ENCODE data around the gene RNU1-3. TPM values are rescaled to one million over a fixed set of nuclear protein-coding genes. Genes with fewer than 3 reads are reported as not detected.
"Not testable (repeated sequence)": the region's sequence is repeated elsewhere in the genome, so short reads cannot be mapped to it uniquely, and the experiment has no call there.

RNU1-3 gene
- total RNA-seq, 2 experiments from 2014 or later, result 1,570 to 1,691 TPM

DNA sequence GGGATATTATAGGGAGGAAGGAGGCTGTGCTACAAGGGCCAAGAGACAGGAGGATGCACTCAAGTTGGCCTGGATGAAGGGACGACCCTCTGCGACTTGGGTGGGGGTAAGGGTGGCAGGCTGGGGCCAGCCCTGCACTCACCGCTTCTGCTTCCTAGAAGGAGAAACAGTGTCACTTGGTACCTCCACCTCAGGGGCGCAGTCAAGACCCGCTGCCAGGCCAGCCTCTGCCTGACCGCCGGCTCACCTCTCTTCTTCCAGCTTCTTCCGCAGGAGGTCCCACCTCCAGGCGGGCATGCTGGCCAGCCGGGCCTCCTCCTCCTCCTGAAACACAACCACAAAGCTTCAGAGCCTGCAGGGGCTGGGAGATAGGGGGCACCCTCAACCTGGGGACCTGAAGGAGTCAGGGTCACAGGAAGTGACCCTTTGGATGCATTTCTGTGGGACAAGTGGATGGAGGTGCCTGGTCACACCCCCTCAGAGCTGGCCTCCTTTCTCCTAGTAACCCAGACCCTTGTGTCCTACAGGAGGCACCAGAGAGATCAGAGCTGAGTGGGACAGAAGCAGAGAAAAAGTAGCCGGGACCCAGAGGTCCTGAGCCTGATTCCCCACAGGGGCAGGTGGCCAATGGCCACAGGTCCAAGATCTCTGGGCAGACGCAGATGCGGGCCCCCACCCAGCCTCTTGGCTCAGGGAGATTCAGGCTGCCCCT lies 24.4 kb upstream of the RNU1-3 start:
- DNase-seq; H3K27me3 Mint-ChIP-seq; POLR2A ChIA-PET; H3K36me3 Mint-ChIP-seq (ENCODE audit: low read depth); H3K4me1 Mint-ChIP-seq; H3K4me3 Mint-ChIP-seq; H3K9me3 Mint-ChIP-seq; H3K27ac Mint-ChIP-seq: not testable (repeated sequence)
- CTCF ChIA-PET, result interaction anchor here (0.7 kb wide), 1 partner anchor 70 kb away, joined by 3 read pairs; no protein-coding TSS in a partner anchor

DNA sequence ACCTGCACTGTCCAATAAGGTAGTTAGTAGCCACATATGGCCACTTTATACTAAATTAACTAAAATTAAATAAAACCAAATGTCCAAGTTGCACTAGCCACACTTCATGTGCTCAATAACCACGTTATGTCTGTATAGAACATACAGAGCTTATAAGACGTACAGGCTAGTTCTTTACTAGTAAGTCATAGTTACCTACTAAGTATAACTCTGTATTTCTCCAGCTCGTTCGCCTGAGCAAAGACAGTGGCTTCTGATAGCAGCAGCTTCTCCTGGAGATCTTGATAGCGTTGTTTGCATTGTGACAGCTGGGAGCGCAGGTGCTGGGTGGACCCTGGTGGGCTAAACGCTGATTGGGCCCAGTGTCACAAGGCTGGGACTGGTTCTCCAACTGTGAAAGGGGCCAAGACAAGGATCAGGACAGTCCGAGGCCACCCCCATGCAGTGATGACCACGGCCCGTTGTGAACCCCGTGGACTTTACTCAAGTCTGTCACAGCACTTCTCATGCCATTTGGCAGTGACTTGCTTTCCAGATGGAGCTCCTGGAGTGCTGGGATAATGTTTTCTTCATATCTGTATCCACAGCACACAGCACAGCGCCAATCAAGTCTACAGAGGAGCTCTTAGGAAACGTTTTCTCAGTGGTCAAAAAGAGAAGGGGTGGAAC lies 20.5 kb upstream of the RNU1-3 start:
- CTCF ChIA-PET, result interaction anchor here (1.0 to 2.9 kb wide), 4 partner anchors 13 to 66 kb away, joined by 3 to 12 read pairs (median 5); no protein-coding TSS in a partner anchor
- H3K4me1 Mint-ChIP-seq; H3K27ac Mint-ChIP-seq; H3K4me3 Mint-ChIP-seq; H3K36me3 Mint-ChIP-seq (ENCODE audit: low read depth); POLR2A ChIA-PET; DNase-seq; H3K9me3 Mint-ChIP-seq: not testable (repeated sequence)
- H3K27me3 Mint-ChIP-seq, result peaks cover 19% of the 10 kb centered on the region

DNA sequence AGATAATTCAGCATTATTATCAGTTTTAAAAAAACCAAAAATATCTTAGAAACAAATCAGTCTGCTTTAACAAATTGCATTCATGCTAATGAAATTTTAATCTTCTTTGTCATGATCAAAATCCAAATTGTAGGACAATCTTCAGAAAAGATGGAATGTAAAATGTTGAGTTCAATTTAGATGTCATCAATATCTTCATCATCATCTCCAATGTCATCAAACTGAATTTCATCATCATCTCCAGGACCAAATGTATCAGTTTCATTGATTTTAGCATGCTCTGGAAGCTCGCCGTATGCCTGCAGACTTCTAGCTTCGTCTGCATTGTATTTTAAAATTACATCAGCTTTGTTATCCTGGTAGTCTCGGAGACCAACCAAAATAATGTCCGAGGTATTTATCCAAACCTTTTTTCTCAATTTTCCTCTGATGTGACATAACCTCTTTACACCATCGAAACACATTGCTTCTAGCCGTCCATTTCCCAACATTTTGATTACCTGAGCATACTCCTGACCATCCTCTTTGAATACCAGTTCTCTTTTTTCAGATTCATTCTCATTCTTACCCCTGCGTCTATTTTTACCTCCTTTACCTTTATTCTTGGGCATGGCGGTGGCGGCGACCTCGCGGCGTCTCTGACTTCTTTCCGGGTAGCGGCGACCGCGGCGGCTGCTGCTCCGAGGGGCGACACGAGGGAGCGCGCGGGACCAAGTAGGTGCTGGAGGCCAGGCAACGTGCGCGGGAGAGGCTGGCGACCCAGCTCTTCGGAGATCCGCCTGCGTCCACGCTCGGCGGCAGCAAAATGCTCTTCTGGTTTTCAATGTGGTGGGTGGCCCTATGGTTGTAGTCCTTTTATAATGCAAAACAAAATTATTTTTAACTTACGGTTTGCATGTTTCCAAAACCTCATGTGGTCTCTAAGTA lies 19.0 kb upstream of the RNU1-3 start:
- POLR2A ChIA-PET; DNase-seq; H3K9me3 Mint-ChIP-seq; H3K4me3 Mint-ChIP-seq; H3K36me3 Mint-ChIP-seq (ENCODE audit: low read depth); H3K27ac Mint-ChIP-seq; H3K4me1 Mint-ChIP-seq: not testable (repeated sequence)
- CTCF ChIA-PET, result interaction anchor here (0.9 to 1.2 kb wide), 3 partner anchors 9 to 65 kb away, joined by 3 read pairs; no protein-coding TSS in a partner anchor
- H3K27me3 Mint-ChIP-seq, result peaks cover 21% of the 10 kb centered on the region

DNA sequence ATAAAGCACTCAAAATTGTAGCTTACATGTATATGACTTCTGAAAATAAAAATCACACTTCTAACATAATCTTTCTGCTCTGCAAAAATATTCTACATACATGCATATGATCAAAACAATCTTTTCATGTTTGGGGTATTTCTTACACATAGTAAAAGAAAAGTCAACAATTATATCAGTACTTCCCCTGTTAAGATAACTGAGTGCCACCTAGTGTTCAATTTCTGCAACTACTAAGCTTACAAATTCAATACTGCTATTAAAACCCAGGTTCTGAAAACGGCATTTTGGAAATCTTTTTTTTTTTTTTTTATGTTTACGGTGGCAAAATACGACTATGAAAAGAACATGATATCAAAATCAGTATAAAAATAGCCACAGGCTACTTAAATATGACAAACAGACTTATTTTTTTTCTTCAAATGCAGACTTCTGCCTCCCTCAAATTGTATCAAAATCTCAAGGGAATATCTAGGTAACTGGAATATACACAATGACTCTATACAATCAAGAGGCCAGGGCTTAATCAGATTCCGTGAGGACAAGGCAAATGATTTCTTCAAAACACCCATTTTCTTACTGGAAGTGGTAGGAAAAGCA lies 18.1 kb upstream of the RNU1-3 start:
- POLR2A ChIA-PET; H3K4me3 Mint-ChIP-seq; H3K36me3 Mint-ChIP-seq (ENCODE audit: low read depth); DNase-seq; H3K9me3 Mint-ChIP-seq; H3K4me1 Mint-ChIP-seq; H3K27ac Mint-ChIP-seq: not testable (repeated sequence)
- peaks cover 25% of the 10 kb centered on the region for H3K27me3 Mint-ChIP-seq
- CTCF ChIA-PET, result interaction anchor here (0.9 to 1.2 kb wide), 3 partner anchors 9 to 64 kb away, joined by 3 read pairs; no protein-coding TSS in a partner anchor

DNA sequence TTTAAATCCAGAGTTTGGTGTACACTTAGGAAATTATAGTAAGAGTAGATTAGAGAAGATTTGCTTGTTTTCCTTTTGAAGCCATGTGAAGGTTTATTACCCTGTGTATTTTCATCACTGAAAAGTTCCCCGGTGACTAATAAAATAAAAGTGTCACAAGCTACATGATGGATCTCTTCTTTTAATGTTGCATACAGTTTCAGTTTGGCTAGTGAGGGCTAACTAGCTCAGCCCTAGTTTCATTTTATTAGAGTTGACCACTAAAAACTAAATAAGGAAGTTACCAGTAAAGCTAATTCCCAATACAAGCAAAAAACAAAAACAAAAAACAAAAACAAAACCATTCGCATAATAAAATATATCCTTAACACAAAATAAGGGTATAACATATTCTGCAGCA lies 17.4 kb upstream of the RNU1-3 start:
- DNase-seq; CTCF ChIA-PET; POLR2A ChIA-PET; H3K27ac Mint-ChIP-seq; H3K36me3 Mint-ChIP-seq (ENCODE audit: low read depth); H3K4me1 Mint-ChIP-seq; H3K9me3 Mint-ChIP-seq; H3K4me3 Mint-ChIP-seq: not testable (repeated sequence)
- H3K27me3 Mint-ChIP-seq, result peaks cover 31% of the 10 kb centered on the region

DNA sequence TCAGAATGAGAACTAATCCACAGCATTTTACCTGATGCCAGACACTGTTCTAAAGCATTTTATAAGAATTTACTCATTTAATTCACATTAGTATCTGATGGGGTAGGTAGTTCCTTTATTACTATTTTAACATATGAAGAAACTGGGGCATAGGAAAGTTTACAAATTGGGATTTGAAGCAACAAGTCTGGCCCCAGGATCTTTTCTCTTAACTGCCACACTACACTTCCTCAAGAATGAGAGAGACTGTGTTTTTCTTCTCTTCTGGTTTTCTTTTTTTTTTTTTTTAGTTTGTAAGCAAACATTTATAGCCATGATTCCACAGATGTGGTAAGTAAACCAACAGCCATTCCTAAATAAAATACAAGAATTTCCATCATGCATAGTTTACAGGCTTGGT lies 16.1 kb upstream of the RNU1-3 start:
- H3K4me3 Mint-ChIP-seq, POLR2A ChIA-PET, DNase-seq: not testable (repeated sequence)

DNA sequence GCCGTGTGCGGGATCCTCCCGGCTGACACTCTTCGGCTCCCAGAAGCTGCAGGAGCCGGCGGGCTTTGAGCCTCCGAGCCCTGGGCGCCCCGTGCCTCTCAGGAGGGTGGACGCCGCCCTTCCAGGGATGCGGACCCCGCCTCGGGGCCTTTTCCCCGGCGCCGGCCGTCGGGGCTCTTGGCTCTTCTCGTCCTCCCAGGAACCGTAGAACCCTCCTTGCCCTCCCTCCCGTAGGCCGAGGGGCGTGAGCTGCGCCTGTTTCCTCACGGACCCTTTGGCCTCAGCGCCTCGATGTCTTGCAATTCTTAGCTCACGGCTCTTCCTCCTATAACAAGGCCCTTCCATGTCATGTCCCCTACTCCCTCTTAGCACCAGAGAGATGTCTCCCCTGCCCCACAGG lies 13.6 kb upstream of the RNU1-3 start:
- CTCF ChIA-PET; H3K36me3 Mint-ChIP-seq (ENCODE audit: low read depth); H3K4me3 Mint-ChIP-seq; H3K27ac Mint-ChIP-seq; POLR2A ChIA-PET; DNase-seq; H3K9me3 Mint-ChIP-seq: not testable (repeated sequence)
- Mint-ChIP-seq H3K27me3 (peaks cover 51% of the 10 kb centered on the region), H3K4me1 (peaks cover 17% of the 10 kb centered on the region)

More for the DNA sequence above, 16.1 kb upstream of the RNU1-3 start:
- H3K27me3 Mint-ChIP-seq, result peaks cover 43% of the 10 kb centered on the region
- H3K9me3 Mint-ChIP-seq; H3K36me3 Mint-ChIP-seq (ENCODE audit: low read depth); H3K4me1 Mint-ChIP-seq; H3K27ac Mint-ChIP-seq: not testable (repeated sequence)
- CTCF ChIA-PET, result interaction anchor here (1.3 kb wide), 1 partner anchor 62 kb away, joined by 4 read pairs; no protein-coding TSS in a partner anchor

DNA sequence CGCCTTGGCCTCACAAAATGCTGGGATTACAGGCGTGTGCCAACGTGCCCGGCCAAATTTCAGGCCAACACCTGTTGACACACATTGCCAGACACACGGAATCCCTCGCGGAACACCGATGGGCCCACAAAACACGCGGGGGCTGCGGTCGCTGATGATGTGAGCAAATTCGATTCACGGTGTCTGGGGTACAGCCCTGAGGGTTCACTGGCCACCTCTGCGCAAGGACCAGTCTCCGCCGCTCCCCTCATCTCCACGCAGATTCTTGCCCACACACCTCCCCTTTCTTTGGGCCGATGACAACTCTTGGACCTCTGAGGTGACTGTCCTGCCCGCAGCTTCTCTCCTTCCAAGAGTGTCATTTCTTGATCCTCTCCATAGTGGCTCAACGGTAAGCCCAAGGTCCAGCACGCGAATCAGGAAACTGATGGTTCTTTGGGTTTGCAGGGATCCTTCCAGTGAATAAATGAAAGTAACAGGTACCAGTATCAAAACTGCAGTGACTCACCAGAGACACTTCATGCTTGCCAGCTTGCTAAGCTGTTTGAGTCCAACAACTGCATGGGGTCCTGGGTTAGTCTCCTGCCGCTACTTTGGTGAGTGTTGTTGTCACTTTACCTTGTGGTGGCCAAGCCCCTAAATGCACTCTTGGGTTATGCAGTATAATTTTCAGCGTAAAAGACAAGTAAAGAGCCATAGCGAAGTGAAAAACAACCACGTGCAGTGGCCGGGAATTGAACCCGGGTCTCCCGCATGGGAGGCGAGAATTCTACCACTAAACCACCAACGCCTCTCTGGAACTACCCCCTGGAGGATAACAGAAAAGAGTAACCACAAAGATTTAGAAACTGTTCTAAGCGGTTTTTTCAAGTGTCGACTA lies 11.0 kb upstream of the RNU1-3 start:
- POLR2A ChIA-PET, result no interaction called here

DNA sequence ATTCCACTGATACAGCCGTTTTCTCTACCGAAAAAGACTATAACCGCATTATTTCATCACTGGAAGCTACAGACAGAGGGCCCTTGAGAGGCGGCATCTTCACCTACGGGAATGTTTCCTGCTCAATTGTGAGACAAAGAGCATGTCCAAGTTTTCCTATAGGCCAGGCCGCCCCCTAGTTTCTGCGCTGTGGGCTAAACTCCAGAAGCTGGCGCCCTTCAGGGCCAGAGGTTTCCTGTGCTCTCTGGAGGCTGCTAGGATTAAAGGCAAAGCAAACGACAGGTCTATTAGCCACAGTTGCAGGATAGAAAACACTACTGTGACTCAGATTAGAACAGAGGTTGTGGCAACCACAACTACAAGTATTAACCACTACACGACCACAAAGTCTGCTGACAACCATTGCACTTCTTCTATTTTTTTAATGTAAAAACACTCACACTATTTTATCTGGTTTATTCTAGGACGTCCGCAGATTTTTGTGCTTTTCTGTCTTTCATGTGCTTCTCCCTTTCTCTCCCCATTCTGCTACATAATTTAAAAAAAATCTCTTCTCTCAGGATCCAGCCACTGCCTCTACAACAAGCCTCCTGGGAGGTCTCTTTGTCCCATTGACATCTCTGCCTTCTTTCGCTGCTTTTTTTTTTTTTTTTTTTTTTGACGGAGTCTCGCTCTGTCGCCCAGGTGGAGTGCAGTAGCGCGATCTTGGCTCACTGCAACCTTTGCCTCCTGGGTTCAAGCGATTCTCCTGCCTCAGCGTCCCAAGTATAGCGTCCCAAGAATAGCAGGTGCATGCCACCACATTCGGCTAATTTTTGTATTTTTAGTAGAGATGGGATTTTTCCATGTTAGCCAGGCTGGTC lies 10.1 kb upstream of the RNU1-3 start:
- H3K27me3 Mint-ChIP-seq, result peaks cover 48% of the 10 kb centered on the region
- DNase-seq, result peak; percentile 23
- H3K4me3 Mint-ChIP-seq; POLR2A ChIA-PET; H3K27ac Mint-ChIP-seq; CTCF ChIA-PET; H3K36me3 Mint-ChIP-seq (ENCODE audit: low read depth); H3K9me3 Mint-ChIP-seq: not testable (repeated sequence)
- H3K4me1 Mint-ChIP-seq, result peaks cover 17% of the 10 kb centered on the region

More for the DNA sequence above, 11.0 kb upstream of the RNU1-3 start:
- Mint-ChIP-seq H3K27ac (no peak overlapping the region), H3K4me1 (peaks cover 17% of the 10 kb centered on the region), H3K27me3 (peaks cover 49% of the 10 kb centered on the region), H3K36me3 (ENCODE audit: low read depth) (no peaks in the 10 kb centered on the region), H3K4me3 (no peak overlapping the region), H3K9me3 (no peaks in the 10 kb centered on the region)
- CTCF ChIA-PET, result no interaction called here
- peak; percentile 26 for DNase-seq

DNA sequence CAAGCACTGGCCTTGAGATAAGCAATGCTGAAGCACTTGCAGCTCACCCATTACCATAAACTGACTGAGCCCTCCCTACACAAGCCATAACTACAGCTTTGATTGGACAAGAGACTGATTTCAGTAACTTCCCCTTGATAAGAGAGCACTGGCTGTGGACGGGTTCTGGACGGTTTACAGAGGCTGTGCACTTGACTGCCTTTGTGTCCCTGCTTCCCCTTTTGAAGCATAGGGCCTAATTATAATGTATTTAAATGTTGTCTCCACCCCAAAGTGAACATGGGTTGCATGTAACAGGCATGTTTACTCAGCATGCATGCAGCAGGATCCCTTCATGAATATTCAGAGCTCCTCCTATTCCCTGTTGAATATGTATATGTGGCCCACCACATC lies 8.4 kb upstream of the RNU1-3 start:
- H3K27ac Mint-ChIP-seq; CTCF ChIA-PET; DNase-seq; H3K9me3 Mint-ChIP-seq; H3K36me3 Mint-ChIP-seq (ENCODE audit: low read depth); H3K4me3 Mint-ChIP-seq; POLR2A ChIA-PET: not testable (repeated sequence)
- Mint-ChIP-seq H3K4me1 (peaks cover 17% of the 10 kb centered on the region), H3K27me3 (peaks cover 43% of the 10 kb centered on the region)

DNA sequence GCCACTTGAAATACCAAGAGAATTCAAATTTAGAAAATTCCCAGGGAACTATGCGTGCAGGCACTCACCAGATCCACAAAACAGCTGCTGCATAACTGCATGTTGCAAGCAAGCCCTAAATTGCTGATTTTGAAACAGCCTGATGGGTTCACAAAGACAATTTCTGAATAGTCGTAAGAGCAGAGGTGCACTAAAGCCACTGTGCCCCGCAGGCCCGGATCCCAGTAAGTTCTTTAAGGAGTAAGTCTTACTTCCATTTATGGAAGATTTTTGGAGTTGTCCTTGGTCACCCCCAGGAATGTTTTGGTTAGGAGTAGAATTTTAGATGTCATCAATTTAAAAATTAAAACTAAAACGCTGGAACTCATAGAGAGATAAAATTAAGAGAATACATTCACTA lies 7.2 kb upstream of the RNU1-3 start:
- POLR2A ChIA-PET; H3K4me3 Mint-ChIP-seq; DNase-seq; H3K9me3 Mint-ChIP-seq; CTCF ChIA-PET; H3K27ac Mint-ChIP-seq; H3K36me3 Mint-ChIP-seq (ENCODE audit: low read depth): not testable (repeated sequence)
- Mint-ChIP-seq H3K27me3 (peaks cover 34% of the 10 kb centered on the region), H3K4me1 (peaks cover 17% of the 10 kb centered on the region)

Data from activated CD4-positive, alpha-beta memory T cell treated with anti-CD3 and anti-CD28 coated beads, Interleukin-2, amount 10 ng/mL, durations not matched to agents 7 days and 5 days (primary cell).